Mesothelial cell of epicardium (in vitro differentiated cells): ENCODE data around the gene ERC2. TPM values are rescaled to one million over a fixed set of nuclear protein-coding genes. Genes with fewer than 3 reads are reported as not detected.

Experiments
- DNase-seq, 2 experiments: peaks; one replicate each; pipeline ENCODE4 v3.0.0; 2021; ENCODE audit warnings: low spot score in 2 of 2; ENCODE audit not compliant: unreplicated experiment in 2 of 2
- H3K27ac Mint-ChIP-seq: 2 replicates; pipeline ENCODE4 v1.8.0; 2021; ENCODE audit warnings: mixed read lengths
- H3K27me3 Mint-ChIP-seq: 2 replicates; pipeline ENCODE4 v1.8.0; 2021; ENCODE audit warnings: low read depth, mixed read lengths
- H3K36me3 Mint-ChIP-seq: 2 replicates; pipeline ENCODE4 v1.8.0; 2021; ENCODE audit warnings: mixed read lengths
- H3K4me1 Mint-ChIP-seq: 2 replicates; pipeline ENCODE4 v1.8.0; 2021; ENCODE audit warnings: mixed read lengths
- H3K4me3 Mint-ChIP-seq: 2 replicates; pipeline ENCODE4 v1.8.0; 2021; ENCODE audit warnings: mild to moderate bottlenecking, moderate library complexity, mixed read lengths
- H3K9me3 Mint-ChIP-seq: 2 replicates; pipeline ENCODE4 v1.8.0; 2021; ENCODE audit warnings: mixed read lengths
- total RNA-seq: library from RNA; stranded (reverse); gene quantifications from 3 replicates; pipeline ENCODE4 v1.2.1, GENCODE V29; 2021
- TF ChIP-seq, protein P1 (sequence below): fragments of 200-600 bp; sonication (generic); IDR thresholded peaks from one replicate; pipeline ENCODE4 v1.5.0; 2021; ENCODE audit warnings: antibody characterized with exemption; ENCODE audit not compliant: unreplicated experiment

The ERC2 gene
- total RNA-seq, 1 donor from 2014 or later = 15.6 TPM

DNA sequence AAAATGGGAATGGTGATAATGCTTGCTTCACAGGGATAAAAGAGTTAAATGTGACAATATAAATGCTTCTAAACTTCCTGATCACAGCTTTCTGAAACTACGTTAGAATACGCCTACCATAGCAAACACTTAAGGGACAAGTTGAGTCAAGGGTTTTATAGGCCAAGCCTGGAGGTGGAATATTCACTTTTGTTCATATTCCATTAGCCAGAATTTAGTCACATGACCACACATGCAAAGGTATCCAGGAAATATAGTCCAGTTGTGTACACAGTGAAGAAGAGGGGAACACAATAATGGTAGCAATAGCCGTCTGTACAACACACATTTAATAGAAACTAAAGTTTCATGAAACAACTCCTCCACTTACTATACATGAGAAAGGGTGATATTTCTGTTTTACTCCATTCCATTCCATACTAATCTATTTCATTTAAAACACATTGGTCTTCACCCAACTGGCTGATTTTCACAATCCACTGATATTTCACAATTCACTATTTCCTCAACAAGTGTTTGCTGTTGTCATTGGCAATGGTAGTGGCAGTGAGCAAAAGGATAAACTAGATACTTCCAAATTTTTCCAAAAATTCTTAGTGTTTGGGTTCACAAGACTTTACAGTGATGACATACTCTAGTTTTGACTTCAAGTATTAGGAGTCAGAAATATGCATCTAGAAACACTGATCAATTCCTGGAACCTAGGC is 270.9 kb downstream of the ERC2 start:
- H3K27me3 Mint-ChIP-seq = peaks cover 8% of the 10 kb centered on the region
- TF ChIP-seq, protein P1, sequence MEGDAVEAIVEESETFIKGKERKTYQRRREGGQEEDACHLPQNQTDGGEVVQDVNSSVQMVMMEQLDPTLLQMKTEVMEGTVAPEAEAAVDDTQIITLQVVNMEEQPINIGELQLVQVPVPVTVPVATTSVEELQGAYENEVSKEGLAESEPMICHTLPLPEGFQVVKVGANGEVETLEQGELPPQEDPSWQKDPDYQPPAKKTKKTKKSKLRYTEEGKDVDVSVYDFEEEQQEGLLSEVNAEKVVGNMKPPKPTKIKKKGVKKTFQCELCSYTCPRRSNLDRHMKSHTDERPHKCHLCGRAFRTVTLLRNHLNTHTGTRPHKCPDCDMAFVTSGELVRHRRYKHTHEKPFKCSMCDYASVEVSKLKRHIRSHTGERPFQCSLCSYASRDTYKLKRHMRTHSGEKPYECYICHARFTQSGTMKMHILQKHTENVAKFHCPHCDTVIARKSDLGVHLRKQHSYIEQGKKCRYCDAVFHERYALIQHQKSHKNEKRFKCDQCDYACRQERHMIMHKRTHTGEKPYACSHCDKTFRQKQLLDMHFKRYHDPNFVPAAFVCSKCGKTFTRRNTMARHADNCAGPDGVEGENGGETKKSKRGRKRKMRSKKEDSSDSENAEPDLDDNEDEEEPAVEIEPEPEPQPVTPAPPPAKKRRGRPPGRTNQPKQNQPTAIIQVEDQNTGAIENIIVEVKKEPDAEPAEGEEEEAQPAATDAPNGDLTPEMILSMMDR = no peak
- H3K27ac Mint-ChIP-seq = no peak overlapping the region
- peaks cover 23% of the 10 kb centered on the region for H3K4me1 Mint-ChIP-seq
- no peak for DNase-seq
- H3K4me3 Mint-ChIP-seq = no peak overlapping the region
- H3K36me3 Mint-ChIP-seq = no peaks in the 10 kb centered on the region
- H3K9me3 Mint-ChIP-seq = no peaks in the 10 kb centered on the region

DNA sequence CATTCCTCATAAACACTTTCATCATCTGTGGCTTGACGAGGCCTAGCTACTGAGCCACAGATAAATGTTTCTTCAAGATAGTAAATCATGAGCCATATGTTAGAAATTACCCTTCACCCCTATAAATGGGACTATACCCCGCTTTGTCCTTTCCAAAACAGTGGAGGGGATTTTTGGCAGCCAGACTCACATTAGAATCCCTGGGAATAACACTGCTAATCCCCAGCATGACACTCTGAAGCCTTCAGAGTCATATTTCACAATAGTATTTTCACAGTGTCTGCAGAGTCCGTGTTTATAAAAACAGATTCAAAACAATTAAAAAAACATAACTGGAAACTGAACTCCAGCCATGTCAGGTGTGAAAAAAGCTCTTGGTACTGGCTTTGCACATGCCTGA is 271.6 kb downstream of the ERC2 start:
- Mint-ChIP-seq H3K4me1 (peaks cover 23% of the 10 kb centered on the region), H3K36me3 (no peaks in the 10 kb centered on the region), H3K4me3 (no peak overlapping the region)

DNA sequence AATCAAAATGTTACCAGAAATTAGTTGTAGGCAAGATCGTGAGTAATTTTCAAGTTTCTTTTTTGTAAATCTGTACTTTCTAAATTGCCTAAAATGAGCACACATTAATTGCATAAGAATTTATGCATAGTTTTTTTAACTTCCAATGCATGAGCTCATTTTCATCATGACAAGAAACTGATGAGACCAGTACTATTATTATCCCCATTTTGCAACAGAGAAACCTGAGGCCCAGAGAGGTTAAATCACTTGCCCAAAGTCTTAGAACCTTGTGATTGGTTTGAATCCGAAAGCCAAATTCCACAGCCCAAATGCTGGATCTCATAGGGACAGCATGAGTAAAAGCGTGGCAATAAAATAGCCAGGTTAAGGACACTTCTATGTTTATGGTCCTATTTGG is 274.7 kb downstream of the ERC2 start:
- no peaks in the 10 kb centered on the region for H3K36me3 Mint-ChIP-seq
- no peaks in the 10 kb centered on the region for H3K9me3 Mint-ChIP-seq
- H3K27me3 Mint-ChIP-seq = peaks cover 8% of the 10 kb centered on the region

More for the DNA sequence above, 271.6 kb downstream of the ERC2 start:
- H3K9me3 Mint-ChIP-seq = no peaks in the 10 kb centered on the region
- no peak for DNase-seq
- TF ChIP-seq, protein P1 = no peak
- peaks cover 10% of the 10 kb centered on the region for H3K27me3 Mint-ChIP-seq
- H3K27ac Mint-ChIP-seq = no peak overlapping the region

DNA sequence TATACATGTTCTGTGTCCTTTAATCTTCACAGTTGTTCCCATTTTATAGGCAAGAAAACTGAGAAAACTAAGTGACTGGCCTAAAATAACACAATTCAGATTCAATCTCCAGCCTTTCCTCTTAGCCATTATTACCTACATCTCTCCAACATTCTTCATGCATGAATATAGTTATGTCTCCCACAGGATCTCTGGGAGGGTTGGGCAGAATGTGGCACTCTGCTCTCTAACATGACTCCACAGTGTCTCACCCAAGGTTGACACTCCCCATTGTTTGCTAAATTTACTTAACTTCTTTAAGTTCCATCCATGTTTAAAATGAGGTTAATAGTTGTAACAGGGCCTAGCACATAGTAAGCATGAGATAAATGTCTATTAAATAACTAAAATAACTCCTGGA is 276.3 kb downstream of the ERC2 start:
- Mint-ChIP-seq H3K4me3 (no peak overlapping the region), H3K9me3 (no peaks in the 10 kb centered on the region), H3K27ac (no peak overlapping the region), H3K4me1 (peaks cover 8% of the 10 kb centered on the region), H3K27me3 (peaks cover 5% of the 10 kb centered on the region), H3K36me3 (no peaks in the 10 kb centered on the region)
- TF ChIP-seq, protein P1 = no peak
- DNase-seq = no peak

More for the DNA sequence above, 274.7 kb downstream of the ERC2 start:
- H3K27ac Mint-ChIP-seq = no peak overlapping the region
- TF ChIP-seq, protein P1 = no peak
- no peak overlapping the region for H3K4me3 Mint-ChIP-seq
- peaks cover 9% of the 10 kb centered on the region for H3K4me1 Mint-ChIP-seq
- no peak for DNase-seq

DNA sequence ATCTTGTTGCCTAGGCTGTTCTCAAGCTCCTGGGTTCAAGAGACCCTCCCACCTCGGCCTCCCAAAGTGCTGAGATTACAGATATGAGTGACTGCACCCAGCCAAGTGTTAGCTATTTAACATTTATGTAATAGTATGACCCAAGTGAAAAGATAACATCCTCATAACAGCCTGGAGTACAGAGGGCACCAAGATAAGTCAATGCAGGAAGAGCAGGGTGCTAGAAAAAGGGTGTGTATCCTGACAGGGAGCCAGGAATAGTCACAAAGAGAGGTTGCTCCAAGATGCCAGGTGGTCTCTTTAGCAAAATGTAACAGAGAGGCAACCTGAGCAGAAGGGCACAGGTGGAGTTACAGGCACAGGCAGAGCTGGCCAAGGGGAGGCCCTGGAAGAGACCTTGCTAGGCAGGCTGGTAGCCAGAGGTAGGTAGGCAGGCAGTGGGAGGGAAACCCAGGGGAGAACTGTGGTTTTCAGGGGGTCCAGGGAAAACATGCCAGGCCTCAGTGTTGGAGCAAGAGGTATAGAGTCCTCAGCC is 277.4 kb downstream of the ERC2 start:
- Mint-ChIP-seq H3K4me1 (no peaks in the 10 kb centered on the region), H3K9me3 (no peaks in the 10 kb centered on the region), H3K36me3 (no peaks in the 10 kb centered on the region), H3K4me3 (no peak overlapping the region), H3K27me3 (peaks cover 7% of the 10 kb centered on the region), H3K27ac (no peak overlapping the region)
- no peak for DNase-seq
- TF ChIP-seq, protein P1 = no peak
